ENCODE measurements around the gene TUBGCP2. TPM values are rescaled to one million over a fixed set of nuclear protein-coding genes. Genes with fewer than 3 reads are reported as not detected.

Gene TUBGCP2
- total RNA-seq, 4 donors from 2014 or later = 35.8 to 47.3 (median 38.8) TPM

- Histone ChIP-seq H3K9me3 (no peaks in the 10 kb centered on the region), H3K36me3 (no peaks in the 10 kb centered on the region), H3K4me3 (no peak overlapping the region), H3K27me3 (peaks cover 84% of the 10 kb centered on the region), H3K27ac (no peak overlapping the region), H3K4me1 (peaks cover 3 to 34% (median 19%) of the 10 kb centered on the region in 3 donors)
- ATAC-seq = no peak
- no peak for TF ChIP-seq CTCF (IDR thresholded peaks at IDR 0.05)
- TF ChIP-seq EP300 (IDR thresholded peaks at IDR 0.05) = no peak
- no peak for TF ChIP-seq POLR2AphosphoS5 (IDR thresholded peaks at IDR 0.05)
- no peak for TF ChIP-seq POLR2A (IDR thresholded peaks at IDR 0.05)
- no CpG with 5 or more reads among the region's 12 CpGs for WGBS, 2 donors (ENCODE audit: low coverage in 1 of 2)
Measured at GRCh38 chr10:133327651-133328357, 19.1 kb upstream of the TUBGCP2 start.

DNA sequence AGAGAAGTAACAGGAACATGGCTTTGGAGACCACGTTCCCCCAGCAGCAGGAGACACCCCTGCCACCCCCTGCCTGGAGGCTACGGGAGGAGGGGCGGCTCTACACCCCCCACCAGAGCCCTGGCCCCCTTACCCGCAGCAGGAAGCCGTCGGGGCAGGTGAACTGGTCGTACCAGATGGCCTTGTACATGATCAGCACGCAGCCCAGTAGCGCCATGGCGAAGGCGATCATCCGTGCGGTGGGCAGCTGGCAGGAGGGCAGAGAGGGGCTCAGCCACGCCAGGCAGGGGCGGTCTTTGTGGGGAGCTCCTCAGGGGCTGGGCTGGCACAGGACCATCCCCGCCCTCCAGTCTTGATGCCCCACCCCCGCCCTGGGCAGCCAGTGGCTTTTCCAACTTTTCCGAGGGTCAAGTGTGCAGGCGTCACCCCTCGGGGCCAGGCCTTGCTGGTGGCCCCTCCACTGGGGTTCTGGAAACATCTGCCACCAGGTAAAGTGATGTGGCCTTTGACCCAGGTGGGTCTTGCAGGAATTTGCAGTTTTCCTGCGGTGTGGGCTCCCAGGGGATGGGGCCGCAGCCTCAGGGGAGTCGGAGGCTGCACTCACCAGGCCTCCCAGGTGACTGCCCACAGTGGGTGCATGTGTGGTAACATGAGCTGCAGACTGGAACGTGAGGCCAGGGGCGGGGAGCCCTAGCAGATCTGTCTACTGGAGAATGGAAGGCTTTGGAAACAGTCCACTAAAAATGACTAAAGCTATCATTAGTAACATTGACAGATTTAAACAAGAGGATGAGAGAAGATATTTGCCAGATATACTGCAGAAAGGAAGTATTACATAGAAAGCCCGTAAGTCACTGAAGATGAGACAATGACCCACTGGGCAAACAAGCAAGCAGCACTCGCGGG is 18.3 kb upstream of the TUBGCP2 start:
- ATAC-seq = no peak
- Histone ChIP-seq H3K4me3 (no peak overlapping the region), H3K27ac (no peak overlapping the region), H3K4me1 (peaks cover 3 to 34% (median 19%) of the 10 kb centered on the region in 3 donors), H3K36me3 (no peaks in the 10 kb centered on the region), H3K9me3 (no peaks in the 10 kb centered on the region), H3K27me3 (peaks cover 76% of the 10 kb centered on the region)
- TF ChIP-seq CTCF (IDR thresholded peaks at IDR 0.05) (no peak), EP300 (IDR thresholded peaks at IDR 0.05) (no peak), POLR2AphosphoS5 (IDR thresholded peaks at IDR 0.05) (no peak), POLR2A (IDR thresholded peaks at IDR 0.05) (no peak)
- WGBS, 2 donors (ENCODE audit: low coverage in 1 of 2) = 11 to 37% methylated on average over 5 of the region's 28 CpGs

DNA sequence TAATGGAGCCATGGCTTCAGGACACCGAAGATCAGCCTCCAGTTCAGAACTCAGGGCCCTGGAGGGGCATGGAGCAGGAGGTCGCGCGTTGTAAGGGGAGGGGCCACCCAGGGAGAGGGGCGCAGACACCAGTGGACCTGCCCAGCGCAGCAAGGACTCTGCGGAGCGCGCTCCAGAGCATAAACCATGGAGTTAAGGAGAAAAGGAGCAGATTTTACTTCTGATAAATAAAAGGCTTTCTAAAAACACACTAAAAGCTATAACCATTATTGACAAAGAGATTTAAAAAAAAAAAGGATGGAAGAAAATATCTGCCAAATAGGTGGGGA is 17.5 kb upstream of the TUBGCP2 start:
- peaks cover 3 to 34% (median 19%) of the 10 kb centered on the region in 3 donors for H3K4me1 ChIP-seq
- no peak for ATAC-seq
- H3K27ac ChIP-seq = peak overlapping the region in 1 of 4 donors; percentile 64
- no peaks in the 10 kb centered on the region for H3K9me3 ChIP-seq
- peaks cover 71% of the 10 kb centered on the region for H3K27me3 ChIP-seq
- no peaks in the 10 kb centered on the region for H3K36me3 ChIP-seq
- peak overlapping the region in 1 of 2 donors; percentile 59 for H3K4me3 ChIP-seq
- no CpG with 5 or more reads among the region's 9 CpGs for WGBS, 2 donors (ENCODE audit: low coverage in 1 of 2)
- TF ChIP-seq EP300 (IDR thresholded peaks at IDR 0.05) (no peak), POLR2A (IDR thresholded peaks at IDR 0.05) (no peak), CTCF (IDR thresholded peaks at IDR 0.05) (no peak), POLR2AphosphoS5 (IDR thresholded peaks at IDR 0.05) (no peak)

- ATAC-seq = peak; percentile 32
- Histone ChIP-seq H3K27me3 (peaks cover 71% of the 10 kb centered on the region), H3K27ac (peak overlapping the region in 3 of 4 donors; percentile 28 to 64 (median 55)), H3K36me3 (no peaks in the 10 kb centered on the region), H3K4me3 (peak overlapping the region; percentile 5 to 59), H3K4me1 (peaks cover 3 to 34% (median 19%) of the 10 kb centered on the region in 3 donors), H3K9me3 (no peaks in the 10 kb centered on the region)
- TF ChIP-seq EP300 (IDR thresholded peaks at IDR 0.05) = no peak
- TF ChIP-seq POLR2A (IDR thresholded peaks at IDR 0.05) = no peak
- no peak for TF ChIP-seq CTCF (IDR thresholded peaks at IDR 0.05)
- TF ChIP-seq POLR2AphosphoS5 (IDR thresholded peaks at IDR 0.05) = no peak
- WGBS, 2 donors (ENCODE audit: low coverage in 1 of 2) = 0% methylated on average over 16 of the region's 91 CpGs; no CpG with 5 or more reads in 1 of the 2 donors
Measured at GRCh38 chr10:133325440-133326222, 17.0 kb upstream of the TUBGCP2 start.
